CD8-positive, alpha-beta memory T cell (primary cell): Measurements from ENCODE around the gene TECPR1. TPM values are rescaled to one million over a fixed set of nuclear protein-coding genes. Genes with fewer than 3 reads are reported as not detected.
"Not testable (repeated sequence)": the region's sequence is repeated elsewhere in the genome, so short reads cannot be mapped to it uniquely, and the experiment has no call there.

Experiments used
- CTCF ChIA-PET: fragments of 350-600 bp; sonication (Branson Sonifier 250); formaldehyde crosslinking; loops from one replicate; lab custom pipeline; 2021; ENCODE audit warnings: antibody characterized with exemption; lab: Charles Lee
- POLR2A ChIA-PET: fragments of 350-600 bp; sonication (Branson Sonifier 250); formaldehyde crosslinking; loops from one replicate; lab custom pipeline; 2021; ENCODE audit warnings: antibody characterized with exemption; lab: Charles Lee
- DNase-seq, 5 donors: peaks; one replicate each; pipeline versions ENCODE4 v3.0.0 to v3.0.0-alpha.2; 2020 to 2022; ENCODE audit warnings: mixed read lengths in 1 of 5
- H3K27ac ChIP-seq: one replicate; pipeline ENCODE4 v1.7.0; 2013; ENCODE audit warnings: low read depth, mild to moderate bottlenecking, low read length, moderate library complexity
- H3K27me3 ChIP-seq: 2 replicates; pipeline ENCODE4 v1.7.0; 2013; ENCODE audit warnings: low read length, mild to moderate bottlenecking; ENCODE audit not compliant: insufficient read depth, poor library complexity, severe bottlenecking
- H3K36me3 ChIP-seq: 2 replicates; pipeline ENCODE4 v1.7.0; 2013; ENCODE audit warnings: mild to moderate bottlenecking, low read length, moderate library complexity; ENCODE audit not compliant: insufficient read depth
- H3K4me1 ChIP-seq: 2 replicates; pipeline ENCODE4 v1.7.0; 2013; ENCODE audit warnings: mild to moderate bottlenecking, low read length, moderate library complexity; ENCODE audit not compliant: insufficient read depth
- H3K4me3 ChIP-seq: 2 replicates; pipeline ENCODE4 v1.7.0; 2013; ENCODE audit warnings: mild to moderate bottlenecking, low read length
- H3K9me3 ChIP-seq: 2 replicates; pipeline ENCODE4 v1.7.0; 2013; ENCODE audit warnings: mild to moderate bottlenecking, low read length
- H3K27ac Mint-ChIP-seq, 8 donors: one replicate each; pipeline ENCODE4 v1.8.0; 2020 to 2021; ENCODE audit warnings: mixed read lengths in 8 of 8, mild to moderate bottlenecking in 6 of 8, inconsistent platforms in 3 of 8, moderate library complexity in 3 of 8
- H3K27me3 Mint-ChIP-seq, 2 donors: one replicate each; pipeline ENCODE4 v1.8.0; 2020 to 2021; ENCODE audit warnings: mixed read lengths in 2 of 2, mild to moderate bottlenecking in 1 of 2, moderate library complexity in 1 of 2
- H3K36me3 Mint-ChIP-seq, 3 donors: one replicate each; pipeline ENCODE4 v1.8.0; 2020 to 2021; ENCODE audit warnings: mixed read lengths in 3 of 3, inconsistent platforms in 1 of 3, mild to moderate bottlenecking in 1 of 3
- H3K4me1 Mint-ChIP-seq, 3 donors: one replicate each; pipeline ENCODE4 v1.8.0; 2020 to 2021; ENCODE audit warnings: mixed read lengths in 3 of 3, inconsistent platforms in 1 of 3, mild to moderate bottlenecking in 1 of 3
- H3K4me3 Mint-ChIP-seq, 7 donors: one replicate each; pipeline ENCODE4 v1.8.0; 2020 to 2021; ENCODE audit warnings: mixed read lengths in 7 of 7, mild to moderate bottlenecking in 6 of 7, moderate library complexity in 4 of 7, inconsistent platforms in 2 of 7
- H3K9me3 Mint-ChIP-seq, 5 donors: one replicate each; pipeline ENCODE4 v1.8.0; 2020 to 2022; ENCODE audit warnings: mixed read lengths in 5 of 5, mild to moderate bottlenecking in 3 of 5, moderate library complexity in 2 of 5, inconsistent platforms in 1 of 5
- polyA plus RNA-seq: library from polyadenylated mRNA; unstranded; fragments of 300-500 nt; fragmentation: Illumina TruSeq; gene quantifications from one replicate; pipeline ENCODE4 v1.2.3, GENCODE V29; 2021
- total RNA-seq, 2 experiments: library from RNA; stranded (reverse); gene quantifications; one replicate each; pipeline ENCODE4 v1.2.3, GENCODE V29; 2021

The TECPR1 gene
- total and polyA plus RNA-seq, 3 experiments from 2014 or later: 22.7 to 34.2 (median 33.7) TPM

DNA sequence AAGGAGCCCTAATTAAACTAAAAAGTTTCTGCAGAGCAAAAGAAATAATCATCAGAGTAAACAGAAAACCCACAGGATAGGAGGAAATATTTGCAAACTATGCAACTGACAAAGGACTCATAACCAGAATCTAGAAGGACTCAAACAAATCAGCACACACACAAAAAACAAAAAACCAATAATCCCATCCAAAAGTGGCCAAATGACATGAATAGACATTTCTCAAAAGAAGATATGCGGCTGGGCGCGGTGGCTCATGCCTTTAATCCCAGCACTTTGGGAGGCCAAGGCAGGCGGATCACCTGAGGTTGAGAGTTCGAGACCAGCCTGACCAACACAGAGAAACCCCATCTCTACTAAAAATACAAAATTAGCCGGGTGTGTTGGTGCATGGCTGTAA lies 32.6 kb downstream of the TECPR1 start:
- peak in 1 of 5 donors; percentile 21 for DNase-seq
- H3K27me3 ChIP-seq, H3K9me3 Mint-ChIP-seq, H3K4me1 ChIP-seq, H3K4me3 ChIP-seq, H3K27ac ChIP-seq, H3K9me3 ChIP-seq, H3K36me3 ChIP-seq, H3K27me3 Mint-ChIP-seq, POLR2A ChIA-PET, CTCF ChIA-PET, H3K4me3 Mint-ChIP-seq: not testable (repeated sequence)
- H3K4me1 Mint-ChIP-seq: peaks cover 10 to 15% (median 15%) of the 10 kb centered on the region in 3 donors
- peak overlapping the region in 2 of 8 donors; percentile 16 to 82 for H3K27ac Mint-ChIP-seq
- peaks cover 0 to 57% (median 6%) of the 10 kb centered on the region in 3 donors for H3K36me3 Mint-ChIP-seq

- no peaks in the 10 kb centered on the region for H3K4me1 ChIP-seq
- no peaks in the 10 kb centered on the region for H3K36me3 ChIP-seq
- H3K27ac Mint-ChIP-seq: peak overlapping the region in 3 of 8 donors; percentile 21 to 40 (median 26)
- DNase-seq: peak in 1 of 5 donors; percentile 44
- peaks cover 0 to 48% (median 6%) of the 10 kb centered on the region in 3 donors for H3K36me3 Mint-ChIP-seq
- ChIA-PET CTCF (no interaction called here), POLR2A (no interaction called here)
- no peaks in the 10 kb centered on the region for H3K9me3 Mint-ChIP-seq
- H3K27me3 ChIP-seq: no peaks in the 10 kb centered on the region
- no peak overlapping the region for H3K27ac ChIP-seq
- H3K4me3 Mint-ChIP-seq: no peak overlapping the region
- no peaks in the 10 kb centered on the region for H3K9me3 ChIP-seq
- no peak overlapping the region for H3K4me3 ChIP-seq
- peaks cover 10 to 15% (median 15%) of the 10 kb centered on the region in 3 donors for H3K4me1 Mint-ChIP-seq
- no peaks in the 10 kb centered on the region for H3K27me3 Mint-ChIP-seq
These were observed 34.1 kb downstream of the TECPR1 start for GRCh38 chr7:98217623-98218582.

DNA sequence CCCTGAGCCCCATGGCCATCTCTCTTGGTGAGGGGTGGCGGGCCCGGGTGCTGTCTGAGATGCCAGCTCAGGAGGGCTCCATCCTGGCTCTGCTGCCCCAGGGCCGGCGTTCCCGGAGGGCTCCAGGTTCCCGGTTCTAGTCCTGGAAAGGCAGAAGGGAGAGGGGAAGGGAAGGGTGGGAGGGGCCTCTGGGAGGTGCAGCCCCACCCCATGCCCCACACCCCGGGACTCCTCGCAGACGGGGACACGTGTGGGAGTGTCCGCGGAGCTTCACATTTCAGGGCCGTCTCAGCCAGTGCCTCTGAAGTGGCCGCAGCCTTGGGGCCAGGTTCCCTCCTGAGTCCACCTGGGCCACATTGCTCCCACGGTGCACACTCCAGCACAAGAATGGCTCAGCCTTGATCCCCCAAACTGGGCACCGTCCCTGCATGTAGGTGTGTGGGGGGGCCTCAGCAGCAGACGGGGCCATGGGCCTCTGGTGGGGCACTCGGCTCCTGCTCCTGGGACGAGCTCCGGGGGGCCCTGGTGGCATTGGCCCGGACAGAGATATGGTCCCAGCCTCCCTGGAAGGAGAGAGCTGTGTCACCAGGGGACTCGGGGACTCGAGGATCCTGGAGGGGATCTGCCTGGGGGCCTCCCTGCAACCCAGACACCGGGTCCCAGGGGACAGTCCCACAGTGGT lies 35.0 kb downstream of the TECPR1 start:
- no peaks in the 10 kb centered on the region for H3K36me3 ChIP-seq
- Mint-ChIP-seq H3K27me3 (no peaks in the 10 kb centered on the region), H3K9me3 (no peaks in the 10 kb centered on the region), H3K4me3 (no peak overlapping the region), H3K4me1 (peaks cover 10 to 15% (median 15%) of the 10 kb centered on the region in 3 donors), H3K36me3 (peaks cover 0 to 46% (median 6%) of the 10 kb centered on the region in 3 donors), H3K27ac (no peak overlapping the region)
- ChIA-PET POLR2A (no interaction called here), CTCF (no interaction called here)
- H3K4me1 ChIP-seq: no peaks in the 10 kb centered on the region
- DNase-seq: peak in 1 of 5 donors; percentile 35
- H3K4me3 ChIP-seq: no peak overlapping the region
- H3K27me3 ChIP-seq: no peaks in the 10 kb centered on the region
- H3K27ac ChIP-seq: no peak overlapping the region
- no peaks in the 10 kb centered on the region for H3K9me3 ChIP-seq

- CTCF ChIA-PET: no interaction called here
- no peaks in the 10 kb centered on the region for H3K27me3 Mint-ChIP-seq
- POLR2A ChIA-PET: no interaction called here
- Histone ChIP-seq H3K36me3 (no peaks in the 10 kb centered on the region), H3K4me3 (no peak overlapping the region), H3K27me3 (no peaks in the 10 kb centered on the region), H3K4me1 (no peaks in the 10 kb centered on the region), H3K27ac (no peak overlapping the region), H3K9me3 (no peaks in the 10 kb centered on the region)
- H3K9me3 Mint-ChIP-seq: no peaks in the 10 kb centered on the region
- DNase-seq: peak in 1 of 5 donors; percentile 40
- no peak overlapping the region for H3K4me3 Mint-ChIP-seq
- peak overlapping the region in 3 of 8 donors; percentile 46 to 64 (median 60) for H3K27ac Mint-ChIP-seq
- peaks cover 13 to 20% (median 15%) of the 10 kb centered on the region in 3 donors for H3K4me1 Mint-ChIP-seq
- H3K36me3 Mint-ChIP-seq: peaks cover 0 to 37% (median 6%) of the 10 kb centered on the region in 3 donors
These were observed 36.2 kb downstream of the TECPR1 start for GRCh38 chr7:98215561-98216495.

GRCh38 chr7:98214811-98215321 lies 37.2 kb downstream of the TECPR1 start:
- ChIA-PET POLR2A (no interaction called here), CTCF (no interaction called here)
- Mint-ChIP-seq H3K36me3 (peaks cover 0 to 37% (median 6%) of the 10 kb centered on the region in 3 donors), H3K9me3 (no peaks in the 10 kb centered on the region), H3K27ac (peak overlapping the region in 1 of 8 donors; percentile 24), H3K4me1 (peaks cover 13 to 22% (median 17%) of the 10 kb centered on the region in 3 donors), H3K27me3 (no peaks in the 10 kb centered on the region), H3K4me3 (no peak overlapping the region)
- no peak overlapping the region for H3K4me3 ChIP-seq
- no peaks in the 10 kb centered on the region for H3K27me3 ChIP-seq
- DNase-seq: peak in 1 of 5 donors; percentile 34
- no peaks in the 10 kb centered on the region for H3K4me1 ChIP-seq
- no peaks in the 10 kb centered on the region for H3K36me3 ChIP-seq
- no peak overlapping the region for H3K27ac ChIP-seq
- H3K9me3 ChIP-seq: no peaks in the 10 kb centered on the region

GRCh38 chr7:98213888-98214810 lies 37.9 kb downstream of the TECPR1 start:
- POLR2A ChIA-PET: no interaction called here
- peak in 1 of 5 donors; percentile 44 for DNase-seq
- Histone ChIP-seq H3K9me3 (no peaks in the 10 kb centered on the region), H3K36me3 (no peaks in the 10 kb centered on the region), H3K4me1 (no peaks in the 10 kb centered on the region), H3K27me3 (no peaks in the 10 kb centered on the region), H3K27ac (no peak overlapping the region), H3K4me3 (no peak overlapping the region)
- Mint-ChIP-seq H3K36me3 (peaks cover 0 to 31% (median 3%) of the 10 kb centered on the region in 3 donors), H3K9me3 (no peaks in the 10 kb centered on the region), H3K4me1 (peaks cover 10 to 22% (median 15%) of the 10 kb centered on the region in 3 donors), H3K4me3 (no peak overlapping the region), H3K27ac (peak overlapping the region in 1 of 8 donors; percentile 24), H3K27me3 (no peaks in the 10 kb centered on the region)
- CTCF ChIA-PET: no interaction called here
